ENCODE results near the gene PLEKHM3.

PLEKHM3 gene

GRCh38 chr2:207902821-207903220 lies 122.5 kb downstream of the PLEKHM3 start:
- no peak for TF ChIP-seq CTCF (IDR thresholded peaks at IDR 0.05; ENCODE audit: insufficient read depth, low read length, poor library complexity, severe bottlenecking)
- H3K4me3 ChIP-seq (replicated peaks; ENCODE audit: low read depth, low read length), result no peak overlapping the region
- DNase-seq (ENCODE audit: extremely low read depth, insufficient read length), result no peak
- H3K36me3 ChIP-seq (ENCODE audit: control insufficient read depth, insufficient read depth, low read length), result no peaks in the 10 kb centered on the region
- H3K27me3 ChIP-seq (replicated peaks; ENCODE audit: control insufficient read depth, insufficient read depth, low read length), result no peaks in the 10 kb centered on the region

- DNase-seq (ENCODE audit: extremely low read depth, insufficient read length), result no peak
- Histone ChIP-seq H3K27me3 (replicated peaks; ENCODE audit: control insufficient read depth, insufficient read depth, low read length) (no peaks in the 10 kb centered on the region), H3K36me3 (ENCODE audit: control insufficient read depth, insufficient read depth, low read length) (no peaks in the 10 kb centered on the region), H3K4me3 (replicated peaks; ENCODE audit: low read depth, low read length) (no peak overlapping the region)
- TF ChIP-seq CTCF (IDR thresholded peaks at IDR 0.05; ENCODE audit: insufficient read depth, low read length, poor library complexity, severe bottlenecking), result no peak
Measured at GRCh38 chr2:207901829-207902228, 123.5 kb downstream of the PLEKHM3 start.

GRCh38 chr2:207901401-207901800 lies 123.9 kb downstream of the PLEKHM3 start:
- Histone ChIP-seq H3K36me3 (ENCODE audit: control insufficient read depth, insufficient read depth, low read length) (no peaks in the 10 kb centered on the region), H3K27me3 (replicated peaks; ENCODE audit: control insufficient read depth, insufficient read depth, low read length) (no peaks in the 10 kb centered on the region), H3K4me3 (replicated peaks; ENCODE audit: low read depth, low read length) (no peak overlapping the region)
- DNase-seq (ENCODE audit: extremely low read depth, insufficient read length), result no peak
- no peak for TF ChIP-seq CTCF (IDR thresholded peaks at IDR 0.05; ENCODE audit: insufficient read depth, low read length, poor library complexity, severe bottlenecking)

- Histone ChIP-seq H3K36me3 (ENCODE audit: control insufficient read depth, insufficient read depth, low read length) (no peaks in the 10 kb centered on the region), H3K27me3 (replicated peaks; ENCODE audit: control insufficient read depth, insufficient read depth, low read length) (no peaks in the 10 kb centered on the region), H3K4me3 (replicated peaks; ENCODE audit: low read depth, low read length) (no peak overlapping the region)
- DNase-seq (ENCODE audit: extremely low read depth, insufficient read length), result no peak
- TF ChIP-seq CTCF (IDR thresholded peaks at IDR 0.05; ENCODE audit: insufficient read depth, low read length, poor library complexity, severe bottlenecking), result no peak
Measured at GRCh38 chr2:207898354-207898695, 127.0 kb downstream of the PLEKHM3 start.

- DNase-seq (ENCODE audit: extremely low read depth, insufficient read length), result no peak
- TF ChIP-seq CTCF (IDR thresholded peaks at IDR 0.05; ENCODE audit: insufficient read depth, low read length, poor library complexity, severe bottlenecking), result no peak
- Histone ChIP-seq H3K4me3 (replicated peaks; ENCODE audit: low read depth, low read length) (no peak overlapping the region), H3K27me3 (replicated peaks; ENCODE audit: control insufficient read depth, insufficient read depth, low read length) (no peaks in the 10 kb centered on the region), H3K36me3 (ENCODE audit: control insufficient read depth, insufficient read depth, low read length) (no peaks in the 10 kb centered on the region)
Measured at GRCh38 chr2:207897541-207898353, 127.6 kb downstream of the PLEKHM3 start.

Measured in GM06990 (cell line).